Fibroblast of the aortic adventitia (primary cell): ENCODE measurements around the gene CHRNA1. TPM values are rescaled to one million over a fixed set of nuclear protein-coding genes. Genes with fewer than 3 reads are reported as not detected.

Experiments used
- DNase-seq: peaks from one replicate; pipeline ENCODE4 v3.0.0-alpha.2; 2010; ENCODE audit warnings: low read depth
- H3K4me3 ChIP-seq: 2 replicates; pipeline ENCODE4 v1.5.1; 2011; ENCODE audit warnings: low read depth, mild to moderate bottlenecking, control low read depth, low read length, moderate library complexity
- CTCF ChIP-seq: IDR thresholded peaks from 2 replicates; pipeline ENCODE4 v1.5.1; 2011; ENCODE audit warnings: mild to moderate bottlenecking, low read length, control low read depth, inconsistent platforms; ENCODE audit not compliant: insufficient read depth
- total RNA-seq: library from RNA; depleted of rRNA; stranded (reverse); fragments of >200 nt; gene quantifications from 2 replicates; pipeline ENCODE4 v1.2.3, GENCODE V29; 2012; ENCODE audit warnings: low replicate concordance

CHRNA1 gene
- total RNA-seq, 1 donor: not detected

- DNase-seq: no peak
- TF ChIP-seq CTCF: no peak
- no peak overlapping the region for H3K4me3 ChIP-seq
These were observed 11.1 kb downstream of the CHRNA1 start for GRCh38 chr2:174753038-174753633.

DNA sequence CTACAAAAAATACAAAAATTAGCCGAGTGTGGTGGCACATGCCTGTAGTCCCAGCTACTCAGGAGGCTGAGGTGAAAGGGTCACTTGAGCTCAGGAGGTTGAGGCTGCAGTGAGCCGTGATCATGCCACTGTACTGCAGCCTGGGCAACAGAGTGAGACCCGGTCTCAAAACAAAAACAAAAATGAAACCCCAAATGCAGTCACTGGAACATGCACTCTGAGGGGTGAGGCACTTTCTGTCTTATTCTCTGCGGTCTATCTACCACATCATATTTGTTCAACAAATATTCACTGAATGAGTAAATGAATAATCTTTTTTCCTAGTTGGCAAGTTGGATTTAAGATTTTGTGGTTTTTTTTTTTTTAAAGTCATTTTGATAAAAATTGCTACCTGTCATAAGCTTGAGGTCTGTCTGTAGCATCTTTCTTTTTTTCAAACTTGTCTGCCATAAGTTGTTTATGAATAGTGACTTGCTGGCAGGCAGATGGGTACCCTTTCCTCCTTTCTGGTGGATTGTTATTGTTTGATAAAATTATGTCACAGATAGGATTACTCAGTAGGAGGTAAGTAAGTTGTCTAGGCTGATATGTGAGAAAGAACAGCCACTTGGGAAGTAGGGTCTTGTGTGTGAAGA is 11.8 kb downstream of the CHRNA1 start:
- TF ChIP-seq CTCF: no peak
- no peak overlapping the region for H3K4me3 ChIP-seq
- DNase-seq: peak; percentile 7

DNA sequence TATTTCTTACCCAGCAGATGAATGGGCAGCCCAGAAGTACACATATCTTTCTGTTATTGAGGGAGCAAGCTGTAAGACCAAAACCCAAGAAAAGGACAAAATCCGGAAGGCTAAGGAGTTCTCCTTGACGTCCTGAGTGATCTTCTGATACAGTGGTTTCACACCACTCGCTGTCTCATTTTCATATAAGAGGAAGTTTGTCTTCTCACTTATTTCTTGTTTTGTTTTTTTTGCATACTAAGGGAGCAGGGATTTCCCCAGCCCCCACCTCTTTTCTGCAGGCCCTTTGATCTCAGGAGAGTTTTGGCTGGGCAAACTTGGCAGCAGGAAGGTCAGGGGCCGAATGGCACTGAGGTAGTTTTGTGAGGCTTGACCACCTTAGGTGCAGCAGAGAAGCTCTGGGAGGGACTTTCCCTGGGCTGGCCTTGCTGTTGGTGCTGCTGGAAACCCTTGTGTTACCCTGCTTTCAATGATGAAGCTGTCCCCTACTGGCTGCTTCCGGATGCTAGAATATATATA is 13.3 kb downstream of the CHRNA1 start:
- no peak for DNase-seq
- TF ChIP-seq CTCF: no peak
- H3K4me3 ChIP-seq: no peak overlapping the region

GRCh38 chr2:174749793-174750192 is 14.5 kb downstream of the CHRNA1 start:
- no peak for DNase-seq
- TF ChIP-seq CTCF: no peak
- H3K4me3 ChIP-seq: no peak overlapping the region

GRCh38 chr2:174748948-174749347 is 15.3 kb downstream of the CHRNA1 start:
- peak; percentile 51 for DNase-seq
- TF ChIP-seq CTCF: peak; percentile 80
- no peak overlapping the region for H3K4me3 ChIP-seq

DNA sequence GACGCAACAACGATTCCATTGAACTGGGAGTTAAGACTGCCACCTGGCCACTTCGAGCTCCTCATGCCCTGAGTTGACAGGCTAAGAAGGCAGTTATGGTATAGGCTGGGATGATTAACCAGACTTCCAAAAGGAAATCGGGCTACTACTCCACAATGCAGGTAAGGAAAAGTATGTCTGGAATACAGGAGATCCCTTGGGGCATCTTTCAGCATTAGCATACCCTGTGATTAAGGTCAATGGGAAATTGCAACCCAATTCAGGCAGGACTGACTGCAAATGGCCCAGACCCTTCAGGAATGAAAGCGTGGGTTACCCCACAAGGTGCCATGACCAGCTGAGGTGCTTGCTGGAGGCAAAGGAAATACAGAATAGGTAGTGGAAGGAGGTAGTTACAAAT is 19.1 kb downstream of the CHRNA1 start:
- no peak for DNase-seq
- no peak overlapping the region for H3K4me3 ChIP-seq
- TF ChIP-seq CTCF: no peak
